Ovary (tissue), 9 donors: ENCODE data around the gene TAS2R8. TPM values are rescaled to one million over a fixed set of nuclear protein-coding genes. Genes with fewer than 3 reads are reported as not detected.

ENCODE experiments used
- DNase-seq, 5 donors: peaks; one replicate each; pipeline ENCODE4 v3.0.0-alpha.2; 2019 to 2020
- H3K27ac ChIP-seq, 2 donors: fragments of 200-600 bp; one replicate each; pipeline versions ENCODE4 v1.5.1 to v1.8.0; 2019 to 2022
- H3K27me3 ChIP-seq: fragments of 200-600 bp; one replicate; pipeline ENCODE4 v1.8.0; 2022
- H3K36me3 ChIP-seq: fragments of 200-600 bp; sonication (generic); one replicate; pipeline ENCODE4 v1.5.1; 2019
- H3K4me1 ChIP-seq: one replicate; pipeline ENCODE4 v1.8.1; 2013; ENCODE audit warnings: mild to moderate bottlenecking, moderate library complexity; ENCODE audit not compliant: insufficient read depth
- H3K4me3 ChIP-seq: fragments of 200-600 bp; sonication (generic); one replicate; pipeline ENCODE4 v1.5.1; 2017
- H3K9me3 ChIP-seq, 2 donors: fragments of 200-600 bp in 1 of 2; sonication (generic) in 1 of 2; one replicate each; pipeline versions ENCODE4 v1.5.1 to v1.8.1; 2013 to 2019; ENCODE audit warnings: mild to moderate bottlenecking in 1 of 2, moderate library complexity in 1 of 2
- CTCF ChIP-seq, 3 donors: fragments of 450-650 bp in 2 of 3; fragments of 200-600 bp in 1 of 3; IDR thresholded peaks; one replicate each; pipeline versions ENCODE4 v1.5.1 to v1.8.0; 2016 to 2022; ENCODE audit warnings: antibody characterized with exemption in 3 of 3, mild to moderate bottlenecking in 1 of 3
- EP300 ChIP-seq: sonication (generic); formaldehyde crosslinking; IDR thresholded peaks from one replicate; pipeline ENCODE4 v1.6.1; 2017; ENCODE audit warnings: antibody characterized with exemption
- POLR2A ChIP-seq: fragments of 450-650 bp; IDR thresholded peaks from one replicate; pipeline ENCODE4 v1.6.1; 2017; ENCODE audit warnings: antibody characterized with exemption, mild to moderate bottlenecking, moderate library complexity
- WGBS, 3 donors: extraction: QIAGEN DNeasy Blood & Tissue Kit in 1 of 3; methylation state at CpG; one replicate each; pipeline versions ENCODE4 v1.1.5 to v1.1.7; 2013 to 2017; 5-methylcytosine and 5-hydroxymethylcytosine counted together
- intact Hi-C, 4 donors: fragments of 100-400 bp; cut with DNase I; formaldehyde crosslinking; loops; one replicate each; pipeline versions ENCODE4 v1.11.0 to v1.15.1; 2022 to 2023
- polyA plus RNA-seq, 2 donors: library from polyadenylated mRNA; stranded (reverse); fragments of 200-250 nt in 1 of 2; fragments of 350-450 nt in 1 of 2; fragmentation: Illumina TruSeq in 1 of 2; extraction: RNeasy Lipid Tissue Mini Kit (QIAGEN cat#74804) in 1 of 2; gene quantifications; one replicate each; pipeline ENCODE4 v1.2.3, GENCODE V29; 2013 to 2014
- total RNA-seq, 7 donors: library from RNA; depleted of rRNA in 2 of 7; stranded (reverse); fragments of >200 nt in 2 of 7; fragmentation: NEBNext Ultra II Directional in 3 of 7; extraction: Animal tissue kit (Norgen Biotek cat#: 25700) in 3 of 7; gene quantifications; one replicate each; pipeline versions ENCODE4 v1.1.0 to v1.2.4, GENCODE V29; 2016 to 2023
- donor health status: DM: no; HTN: no; CAD: no; lungs with moderate emphysema.
- donor health status: DM: no; HTN: no; CAD: no.
- donor health status: Bipolar disorder and iron deficiency.
- donor health status: DM: yes; HTN: yes; CAD: no.
- donor health status: DM: no; HTN: no; CAD: no.
- donor health status: DM: yes; HTN: yes; CAD: no.

Gene TAS2R8
- total and polyA plus RNA-seq, 9 donors, result not detected

GRCh38 chr12:10824957-10825356 is 17.9 kb upstream of the TAS2R8 start:
- no peaks in the 10 kb centered on the region for H3K27me3 ChIP-seq
- H3K4me3 ChIP-seq, result no peak overlapping the region
- TF ChIP-seq CTCF (IDR thresholded peaks at IDR 0.05) (no peak), EP300 (no peak), POLR2A (no peak)
- no peaks in the 10 kb centered on the region for H3K4me1 ChIP-seq
- intact Hi-C loops, result no loop called here
- no peaks in the 10 kb centered on the region for H3K36me3 ChIP-seq
- 87 to 91% (median 89%) methylated on average over 3 of the region's 3 CpGs for WGBS, 3 donors
- H3K27ac ChIP-seq, result no peak overlapping the region
- no peak for DNase-seq
- no peaks in the 10 kb centered on the region for H3K9me3 ChIP-seq

GRCh38 chr12:10811883-10812536 is 4.9 kb upstream of the TAS2R8 start:
- intact Hi-C loops, result loop anchor here in 1 of 4 donors (10.0 kb wide), 1 partner anchor 513 kb away; no protein-coding TSS in a partner anchor
- TF ChIP-seq POLR2A, result no peak
- no peak for TF ChIP-seq EP300
- TF ChIP-seq CTCF (IDR thresholded peaks at IDR 0.05), result no peak
- Histone ChIP-seq H3K36me3 (no peaks in the 10 kb centered on the region), H3K27ac (no peak overlapping the region), H3K27me3 (no peaks in the 10 kb centered on the region), H3K9me3 (no peaks in the 10 kb centered on the region), H3K4me1 (no peaks in the 10 kb centered on the region), H3K4me3 (no peak overlapping the region)
- no peak for DNase-seq
- WGBS, 3 donors, result 87 to 91% (median 89%) methylated on average over 3 of the region's 3 CpGs

GRCh38 chr12:10810068-10810467 is 3.0 kb upstream of the TAS2R8 start, which contains the start of gene TAS2R9:
Gene TAS2R9 (minus strand): TSS chr12:10810168. CDS start chr12:10810075, 93 bp downstream.
- H3K36me3 ChIP-seq, result no peaks in the 10 kb centered on the region
- no peaks in the 10 kb centered on the region for H3K27me3 ChIP-seq
- H3K4me3 ChIP-seq, result no peak within 1 kb of the TSS
- no peaks in the 10 kb centered on the region for H3K9me3 ChIP-seq
- no peak within 1 kb of the TSS for H3K27ac ChIP-seq
- intact Hi-C loops, result loop anchor here in 1 of 4 donors (10.0 kb wide), 1 partner anchor 515 kb away; no protein-coding TSS in a partner anchor
- H3K4me1 ChIP-seq, result no peaks in the 10 kb centered on the region
- no peak for DNase-seq
- TF ChIP-seq EP300, result no peak

GRCh38 chr12:10802587-10802986 is 4.5 kb downstream of the TAS2R8 start, which contains the start of gene TAS2R7:
Gene TAS2R7 (minus strand): TSS chr12:10802627. CDS start chr12:10802570, 57 bp downstream.
- H3K4me3 ChIP-seq, result no peak within 1 kb of the TSS
- WGBS, 3 donors, result 48 to 55% (median 50%) methylated on average over 4 of the region's 4 CpGs
- no peak within 1 kb of the TSS for H3K27ac ChIP-seq
- H3K4me1 ChIP-seq, result no peaks in the 10 kb centered on the region
- no peaks in the 10 kb centered on the region for H3K27me3 ChIP-seq
- intact Hi-C loops, result no loop called here
- no peak for DNase-seq
- no peaks in the 10 kb centered on the region for H3K36me3 ChIP-seq
- H3K9me3 ChIP-seq, result no peaks in the 10 kb centered on the region
- TF ChIP-seq CTCF (IDR thresholded peaks at IDR 0.05) (no peak), EP300 (no peak), POLR2A (no peak)

- Histone ChIP-seq H3K9me3 (no peaks in the 10 kb centered on the region), H3K27me3 (no peaks in the 10 kb centered on the region), H3K36me3 (no peaks in the 10 kb centered on the region), H3K4me3 (no peak overlapping the region), H3K27ac (no peak overlapping the region), H3K4me1 (no peaks in the 10 kb centered on the region)
- TF ChIP-seq EP300 (no peak), CTCF (IDR thresholded peaks at IDR 0.05) (no peak), POLR2A (no peak)
- 49 to 54% (median 53%) methylated on average over 5 of the region's 5 CpGs for WGBS, 3 donors
- DNase-seq, result no peak
- intact Hi-C loops, result no loop called here
These were observed 5.3 kb downstream of the TAS2R8 start for GRCh38 chr12:10801741-10802140.
